Stimulated activated CD4-positive, alpha-beta T cell treated with anti-CD3 and anti-CD28 coated beads, Interleukin-2, amount 100 ng/mL, for 48 hours (primary cell): ENCODE data around the gene STRA6.

ENCODE experiments used
- DNase-seq, 2 donors: peaks; one replicate each; pipeline ENCODE4 v3.0.0-alpha.2; 2020

STRA6 gene

GRCh38 chr15:74227968-74228722 is 25.6 kb upstream of the STRA6 start:
- DNase-seq = no peak

GRCh38 chr15:74226761-74227540 is 24.4 kb upstream of the STRA6 start:
- DNase-seq = no peak

- no peak for DNase-seq
Measured at GRCh38 chr15:74225928-74226327, 23.3 kb upstream of the STRA6 start.

- no peak for DNase-seq
Measured at GRCh38 chr15:74222240-74223119, 19.9 kb upstream of the STRA6 start.

- DNase-seq = no peak
Measured at GRCh38 chr15:74221399-74222239, 19.0 kb upstream of the STRA6 start.

- DNase-seq = no peak
Measured at GRCh38 chr15:74220475-74221248, 18.1 kb upstream of the STRA6 start.

GRCh38 chr15:74217907-74218885 is 15.6 kb upstream of the STRA6 start:
- no peak for DNase-seq

- DNase-seq = no peak
Measured at GRCh38 chr15:74216949-74217348, 14.4 kb upstream of the STRA6 start.

- no peak for DNase-seq
Measured at GRCh38 chr15:74215958-74216357, 13.4 kb upstream of the STRA6 start.

GRCh38 chr15:74214324-74215021 is 11.9 kb upstream of the STRA6 start:
- DNase-seq = no peak

GRCh38 chr15:74213858-74214284 is 11.3 kb upstream of the STRA6 start:
- DNase-seq = no peak

GRCh38 chr15:74212494-74212893 is 9.9 kb upstream of the STRA6 start:
- DNase-seq = no peak

GRCh38 chr15:74211656-74212055 is 9.1 kb upstream of the STRA6 start:
- DNase-seq = no peak

GRCh38 chr15:74210729-74211128 is 8.1 kb upstream of the STRA6 start:
- DNase-seq = no peak

- DNase-seq = no peak
Measured at GRCh38 chr15:74209997-74210671, 7.5 kb upstream of the STRA6 start.

GRCh38 chr15:74209560-74209958 is 7.0 kb upstream of the STRA6 start:
- DNase-seq = no peak

GRCh38 chr15:74208901-74209559 is 6.4 kb upstream of the STRA6 start:
- no peak for DNase-seq

GRCh38 chr15:74208496-74208895 is 5.9 kb upstream of the STRA6 start:
- no peak for DNase-seq
